Spleen (tissue), 7 donors: ENCODE data around the gene TPX2.

ENCODE experiments used
- CTCF ChIP-seq, 11 experiments: fragments of 200-600 bp in 7 of 11; fragments of 450-650 bp in 4 of 11; sonication (generic) in 4 of 11; IDR thresholded peaks in 8 of 11; conservative IDR thresholded peaks in 3 of 11; 1 replicate in 7 of 11; 2 replicates in 4 of 11; pipeline versions ENCODE4 v1.4.0 to v1.8.0; 2016 to 2021; ENCODE audit warnings: antibody characterized with exemption in 11 of 11, inconsistent platforms in 4 of 11, mild to moderate bottlenecking in 1 of 11
- POLR2A ChIP-seq, 3 donors: fragments of 450-650 bp; IDR thresholded peaks; one replicate each; pipeline ENCODE4 v1.5.1; 2017; ENCODE audit warnings: antibody characterized with exemption in 3 of 3, mild to moderate bottlenecking in 1 of 3
- donor health status: DM: no; HTN: no; CAD: no; lungs with moderate emphysema.
- donor health status: DM: no; HTN: no; CAD: no.
- donor health status: DM: no; HTN: no; CAD: no.

- TF ChIP-seq CTCF (IDR thresholded peaks at IDR 0.05 in 8 of 11, conservative IDR thresholded peaks at IDR 0.05 in 3 of 11), result no peak
- TF ChIP-seq POLR2A (IDR thresholded peaks at IDR 0.05), result no peak
Measured at GRCh38 chr20:31707994-31708735, 30.9 kb upstream of the TPX2 start.
